Measurements from ENCODE around the gene NUP133.
"Not testable (repeated sequence)": the region's sequence is repeated elsewhere in the genome, so short reads cannot be mapped to it uniquely, and the experiment has no call there.

NUP133 gene

DNA sequence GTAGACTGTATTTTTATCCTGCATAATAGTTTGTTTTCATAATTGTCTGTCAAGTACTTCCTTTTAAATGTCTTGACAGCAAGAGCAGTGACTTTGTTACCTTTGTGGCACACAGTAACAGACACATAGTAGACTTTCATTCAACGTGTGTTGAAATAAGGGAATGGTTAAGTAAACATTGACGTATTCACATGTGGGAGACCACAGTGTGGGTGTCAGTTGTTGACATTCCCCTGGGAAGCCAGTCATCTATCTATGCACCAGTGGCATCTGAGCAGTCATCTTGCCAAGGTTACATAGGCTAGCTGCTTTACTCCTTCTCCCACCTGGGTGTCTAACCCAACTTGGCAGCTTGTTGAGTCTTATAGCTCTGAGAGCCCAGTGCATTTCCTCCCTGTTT is 1.4 kb upstream of the NUP133 start:
- DNase-seq (ENCODE audit: low read depth in 1 of 2, low spot score in 1 of 2) = no peak

DNA sequence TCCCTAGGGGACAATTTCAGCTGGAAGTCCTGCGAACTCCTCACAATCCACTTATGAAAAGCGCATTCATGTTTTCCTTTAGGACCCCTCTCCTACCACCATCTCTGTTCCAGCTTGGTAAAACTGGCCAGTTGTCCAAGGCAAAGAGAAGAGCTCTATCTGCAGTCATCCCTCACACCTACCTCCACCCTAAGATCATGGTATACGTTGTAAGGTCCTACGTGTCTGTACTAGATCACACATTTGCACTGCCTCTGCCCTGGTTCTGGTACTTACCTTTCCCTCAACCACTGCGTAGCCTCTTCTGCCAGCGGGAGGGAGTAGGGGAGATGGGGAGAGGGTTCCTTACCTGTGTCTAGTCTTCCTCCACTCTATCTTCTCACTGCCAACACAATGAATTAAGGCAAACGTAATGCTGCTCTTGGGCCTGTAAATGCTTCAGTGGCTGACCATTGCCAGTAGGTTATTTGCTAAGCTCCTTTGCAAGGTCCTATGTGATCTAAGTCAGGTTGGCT is 739 bp upstream of the NUP133 start:
- DNase-seq (ENCODE audit: low read depth in 1 of 2, low spot score in 1 of 2) = no peak

DNA sequence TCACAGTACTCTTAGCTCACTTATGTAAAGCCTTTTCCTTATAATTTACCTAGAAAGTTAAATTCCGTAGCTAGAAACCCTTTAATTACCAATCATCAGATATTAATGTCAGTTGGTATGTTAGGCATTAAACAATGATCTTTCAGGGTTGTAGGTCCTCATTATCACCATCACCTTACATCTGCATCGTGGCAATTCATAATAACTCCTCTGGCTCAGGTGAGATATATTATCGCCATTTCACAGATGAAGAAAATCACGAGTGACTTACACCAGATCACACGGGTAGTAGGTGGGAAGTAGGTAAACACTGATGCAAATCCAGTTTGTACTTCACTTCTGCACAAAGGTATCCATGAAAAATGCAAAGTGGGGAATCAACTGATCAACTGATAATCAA is 639 bp downstream of the NUP133 start:
- no peak for DNase-seq (ENCODE audit: low read depth in 1 of 2, low spot score in 1 of 2)

- DNase-seq (ENCODE audit: low read depth in 1 of 2, low spot score in 1 of 2) = no peak
Observed at GRCh38 chr1:229506633-229507032, 1.5 kb downstream of the NUP133 start.

- DNase-seq (ENCODE audit: low read depth in 1 of 2, low spot score in 1 of 2) = no peak
Observed at GRCh38 chr1:229495782-229496181, 12.4 kb downstream of the NUP133 start.

DNA sequence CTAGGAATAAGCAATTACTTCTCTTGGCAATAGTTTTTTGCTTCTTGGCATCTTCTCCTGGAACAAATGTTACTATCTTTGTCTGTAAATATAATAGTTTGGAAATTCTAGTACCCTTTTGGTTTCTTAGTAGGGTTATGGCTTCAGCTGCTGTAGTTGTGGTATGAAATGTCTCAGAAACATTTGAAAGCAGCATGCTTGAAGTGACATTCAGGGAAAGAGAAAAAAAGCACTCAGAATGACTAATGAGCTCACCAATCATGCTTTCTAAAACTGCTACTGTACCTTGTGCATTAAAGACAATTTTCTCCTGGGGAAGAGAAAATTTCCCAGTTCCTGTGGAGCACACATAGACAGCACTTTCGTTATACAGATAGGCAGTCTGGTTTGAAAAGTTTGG is 21.0 kb downstream of the NUP133 start:
- DNase-seq (ENCODE audit: low read depth in 1 of 2, low spot score in 1 of 2) = no peak

GRCh38 chr1:229485318-229485717 is 22.8 kb downstream of the NUP133 start:
- no peak for DNase-seq (ENCODE audit: low read depth in 1 of 2, low spot score in 1 of 2)

DNA sequence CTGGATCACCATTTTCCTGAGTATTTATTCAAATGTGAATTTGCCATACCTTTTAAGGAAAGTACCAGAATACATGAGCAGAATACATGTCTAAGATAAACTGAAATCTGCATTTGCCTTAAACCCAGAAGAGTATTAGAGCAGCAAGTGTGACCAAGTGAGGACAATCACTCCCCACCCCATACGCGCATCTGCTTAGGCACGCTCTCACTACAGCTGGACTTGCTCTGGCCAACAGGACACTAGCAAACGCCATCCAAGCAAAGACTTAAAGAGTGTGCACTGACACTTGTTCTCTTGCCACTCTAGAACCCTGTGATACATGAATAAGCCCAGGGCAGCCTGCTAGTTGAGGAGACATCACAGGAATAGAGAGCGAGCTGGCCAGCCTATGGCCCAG is 25.6 kb downstream of the NUP133 start:
- no peak for DNase-seq (ENCODE audit: low read depth in 1 of 2, low spot score in 1 of 2)

DNA sequence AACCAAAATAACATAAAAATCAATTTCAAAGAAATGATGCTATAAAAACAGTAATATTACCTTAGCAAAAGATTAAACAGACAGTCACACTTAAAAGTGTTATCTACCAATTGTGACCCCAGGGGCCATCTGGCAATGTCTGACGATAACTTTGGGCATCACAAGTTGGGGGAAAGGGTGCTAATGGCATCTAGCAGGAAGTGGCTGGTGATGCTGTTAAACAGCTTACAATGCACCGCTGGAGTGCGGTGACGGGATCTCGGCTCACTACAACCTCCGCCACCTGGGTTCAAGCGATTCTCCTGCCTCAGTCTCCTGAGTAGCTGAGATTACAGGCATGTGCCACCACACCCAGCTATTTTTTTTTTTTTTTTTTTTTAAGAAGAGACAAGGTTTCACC is 27.6 kb downstream of the NUP133 start:
- no peak for DNase-seq (ENCODE audit: low read depth in 1 of 2, low spot score in 1 of 2)

DNA sequence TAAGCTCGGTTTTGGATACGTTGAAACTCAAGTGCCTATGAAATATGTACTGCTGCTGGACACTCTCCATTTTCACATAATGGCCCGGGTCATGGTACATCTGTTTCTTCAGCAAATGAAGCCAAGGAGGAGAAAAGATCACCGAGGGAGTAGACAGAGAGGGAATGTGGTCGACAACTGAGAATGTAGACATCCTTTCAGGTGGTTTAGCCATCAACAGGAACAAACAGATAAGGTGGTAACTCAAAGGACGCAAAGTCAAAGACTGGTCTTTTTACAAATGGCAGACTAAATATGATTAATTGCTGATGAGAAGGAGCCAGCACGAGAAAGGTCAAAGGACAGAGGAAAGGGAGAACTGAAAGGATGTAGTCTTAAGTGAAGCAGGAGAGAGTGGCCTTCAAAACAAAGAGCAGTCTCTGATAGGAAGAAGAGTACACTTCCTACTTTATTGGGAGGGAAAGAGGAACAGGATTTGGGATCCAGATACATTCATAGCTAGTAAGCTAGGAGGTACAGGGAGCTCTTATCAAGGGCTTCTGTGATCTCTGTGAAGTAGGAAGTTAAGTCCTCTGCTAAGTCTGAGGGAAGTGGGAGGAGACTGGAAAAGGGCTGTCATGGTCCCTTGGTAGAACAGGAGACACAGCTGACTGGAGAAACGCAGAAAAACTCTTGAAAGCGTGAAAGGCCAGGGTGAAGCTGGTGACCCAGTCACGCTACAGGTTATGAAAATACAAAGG is 28.3 kb downstream of the NUP133 start:
- DNase-seq (ENCODE audit: low read depth in 1 of 2, low spot score in 1 of 2) = no peak

GRCh38 chr1:229478852-229479251 is 29.3 kb downstream of the NUP133 start:
- no peak for DNase-seq (ENCODE audit: low read depth in 1 of 2, low spot score in 1 of 2)

GRCh38 chr1:229475859-229476258 is 32.3 kb downstream of the NUP133 start:
- DNase-seq (ENCODE audit: low read depth in 1 of 2, low spot score in 1 of 2) = not testable (repeated sequence)

DNA sequence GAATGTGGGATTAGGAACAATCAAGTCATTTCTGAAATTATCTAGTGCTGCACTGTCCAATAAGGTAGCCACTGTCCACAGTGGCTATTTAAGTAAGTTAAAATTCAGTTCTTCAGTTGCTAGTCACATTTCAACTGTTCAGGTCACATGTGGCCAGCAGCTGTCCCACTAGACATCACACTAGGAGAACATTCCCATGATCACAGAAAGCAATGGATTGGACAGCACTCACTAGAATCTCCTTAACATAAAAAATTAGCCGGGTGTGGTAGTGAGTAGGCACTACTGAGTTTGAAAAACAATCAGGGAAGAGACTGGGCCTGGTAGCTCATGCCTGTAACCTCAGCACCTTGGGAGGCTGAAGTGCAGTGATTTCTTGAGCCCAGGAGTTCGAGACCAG is 33.6 kb downstream of the NUP133 start:
- no peak for DNase-seq (ENCODE audit: low read depth in 1 of 2, low spot score in 1 of 2)

GRCh38 chr1:229471175-229471574 is 37.0 kb downstream of the NUP133 start:
- no peak for DNase-seq (ENCODE audit: low read depth in 1 of 2, low spot score in 1 of 2)

DNA sequence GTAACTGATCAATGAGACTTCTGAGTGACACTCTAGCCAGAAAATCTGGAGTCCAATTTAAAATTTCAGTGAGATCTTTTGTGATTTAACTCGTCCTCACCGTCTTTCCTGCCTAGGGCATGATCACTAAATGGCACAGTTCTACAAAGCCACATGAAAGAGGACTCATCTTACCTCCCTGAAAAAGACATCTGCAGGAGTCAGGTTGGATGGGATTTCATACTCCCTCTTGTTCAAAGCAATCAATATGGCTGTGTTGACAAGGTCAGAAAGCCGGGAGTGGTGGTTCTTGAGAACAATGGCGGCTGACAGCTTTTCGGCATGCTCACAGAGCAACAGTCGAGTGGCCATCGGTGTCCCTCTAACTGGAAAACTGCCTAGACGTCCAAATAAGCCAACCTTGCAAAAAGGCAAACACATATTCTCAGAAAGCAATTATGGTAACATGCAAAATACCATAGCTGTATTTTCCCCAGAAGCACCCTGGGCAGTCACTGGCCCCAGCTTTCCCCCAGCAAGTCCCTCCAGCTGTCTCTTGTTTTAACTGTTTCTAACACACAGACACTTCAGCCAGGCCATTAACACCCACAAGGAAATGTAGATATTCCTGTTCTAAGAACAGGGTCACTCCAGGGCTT is 37.6 kb downstream of the NUP133 start:
- DNase-seq (ENCODE audit: low read depth in 1 of 2, low spot score in 1 of 2) = no peak

- DNase-seq (ENCODE audit: low read depth in 1 of 2, low spot score in 1 of 2) = no peak
Observed at GRCh38 chr1:229466887-229467286, 41.3 kb downstream of the NUP133 start.

DNA sequence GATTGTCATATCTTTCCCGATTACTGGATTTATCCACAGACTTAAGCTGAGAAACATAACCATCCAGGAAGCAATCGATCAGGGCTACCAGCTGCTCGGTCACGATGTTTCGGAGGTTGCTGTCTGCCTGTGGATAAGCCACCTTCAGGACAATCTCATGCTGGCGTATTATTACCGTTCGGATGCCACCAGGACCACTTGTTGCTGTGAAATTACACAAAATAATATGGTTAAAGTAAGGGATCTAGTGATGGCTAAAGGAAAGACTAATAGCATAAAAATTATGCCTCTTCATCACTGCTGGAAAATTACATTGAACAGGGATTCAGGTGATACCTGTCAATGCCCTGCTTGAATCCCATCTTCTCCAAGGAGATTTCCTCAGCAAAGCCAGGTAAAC is 43.5 kb downstream of the NUP133 start:
- no peak for DNase-seq (ENCODE audit: low read depth in 1 of 2, low spot score in 1 of 2)

GRCh38 chr1:229461032-229461668 is 47.0 kb downstream of the NUP133 start:
- DNase-seq (ENCODE audit: low read depth in 1 of 2, low spot score in 1 of 2) = no peak

DNA sequence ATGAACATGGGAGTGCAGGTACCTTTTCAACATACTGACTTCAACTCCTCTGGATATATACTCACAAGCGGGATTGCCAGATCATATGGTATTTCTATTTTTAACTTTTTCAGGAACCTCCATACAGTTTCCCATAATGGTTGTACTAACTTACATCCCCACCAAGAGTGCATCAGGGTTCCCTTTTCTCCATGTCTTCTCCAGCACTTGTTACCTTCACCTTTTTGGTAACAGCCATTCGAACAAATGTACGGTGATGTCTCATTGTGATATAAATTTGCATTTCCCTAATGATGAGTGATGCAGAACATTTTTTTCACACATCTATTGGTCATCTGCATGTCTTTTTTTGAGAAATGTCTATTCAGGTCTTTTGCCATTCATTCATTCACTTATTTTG is 48.3 kb downstream of the NUP133 start:
- no peak for DNase-seq (ENCODE audit: low read depth in 1 of 2, low spot score in 1 of 2)

DNA sequence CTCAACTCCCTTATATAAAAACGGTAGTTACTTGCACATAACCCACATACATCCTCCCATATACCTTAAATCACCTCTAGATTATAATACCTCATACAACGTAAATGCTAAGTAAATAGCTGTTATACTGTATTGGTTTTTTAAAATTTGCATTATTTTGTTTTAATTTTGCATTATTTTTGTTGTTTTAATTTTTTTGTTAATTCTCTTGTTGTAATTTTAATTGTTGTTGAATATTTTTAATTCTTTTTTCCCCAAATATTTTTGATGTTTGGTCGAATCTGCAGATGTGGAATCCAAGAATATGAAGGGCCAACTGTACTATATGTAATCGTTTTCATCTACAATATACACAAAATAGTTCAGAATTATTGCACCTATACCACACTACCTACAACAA is 50.7 kb downstream of the NUP133 start:
- no peak for DNase-seq (ENCODE audit: low read depth in 1 of 2, low spot score in 1 of 2)

GRCh38 chr1:229456016-229456415 is 52.1 kb downstream of the NUP133 start:
- DNase-seq (ENCODE audit: low read depth in 1 of 2, low spot score in 1 of 2) = no peak

DNA sequence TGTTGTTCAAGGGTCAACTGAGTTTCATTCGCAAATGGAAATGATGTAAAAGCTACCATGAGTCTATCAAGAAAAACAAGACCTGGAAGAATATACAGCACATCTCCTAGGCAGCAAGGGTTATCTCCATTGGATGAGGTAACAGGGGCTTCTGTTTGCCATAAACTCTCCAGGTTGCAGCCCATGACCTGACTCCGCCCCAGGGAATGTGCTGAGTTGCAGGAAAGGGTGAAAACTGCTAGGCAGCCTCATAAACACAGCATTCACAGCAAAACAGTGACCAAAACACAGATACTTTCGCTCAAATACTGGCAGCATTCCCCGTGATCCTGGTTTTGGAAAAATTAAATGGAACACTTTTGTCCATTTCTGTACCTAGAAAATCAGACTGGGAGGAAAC is 54.1 kb downstream of the NUP133 start:
- DNase-seq (ENCODE audit: low read depth in 1 of 2, low spot score in 1 of 2) = no peak

Data from activated T-helper 1 cell treated with anti-CD3 and anti-CD28 coated beads, Interleukin-2, amount 50 U/mL, for 16 hours (primary cell).